Middle frontal gyrus (tissue), 1 donor: ENCODE data around the gene FBXL3.
A peak's percentile ranks its signal among the peaks of the same experiment; 100 is the strongest.

Experiments used
- DNase-seq: peaks from one replicate; pipeline ENCODE4 v3.0.0-alpha.2; 2015; ENCODE audit warnings: low spot score; ENCODE audit errors: extremely low spot score

FBXL3 gene, protein sequence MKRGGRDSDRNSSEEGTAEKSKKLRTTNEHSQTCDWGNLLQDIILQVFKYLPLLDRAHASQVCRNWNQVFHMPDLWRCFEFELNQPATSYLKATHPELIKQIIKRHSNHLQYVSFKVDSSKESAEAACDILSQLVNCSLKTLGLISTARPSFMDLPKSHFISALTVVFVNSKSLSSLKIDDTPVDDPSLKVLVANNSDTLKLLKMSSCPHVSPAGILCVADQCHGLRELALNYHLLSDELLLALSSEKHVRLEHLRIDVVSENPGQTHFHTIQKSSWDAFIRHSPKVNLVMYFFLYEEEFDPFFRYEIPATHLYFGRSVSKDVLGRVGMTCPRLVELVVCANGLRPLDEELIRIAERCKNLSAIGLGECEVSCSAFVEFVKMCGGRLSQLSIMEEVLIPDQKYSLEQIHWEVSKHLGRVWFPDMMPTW

GRCh38 chr13:77026861-77027621, at the start of gene FBXL3:
FBXL3 (minus strand) TSS chr13:77027159; CDS start chr13:77021860, 5,299 bp downstream.
- DNase-seq = peak; percentile 76

DNA sequence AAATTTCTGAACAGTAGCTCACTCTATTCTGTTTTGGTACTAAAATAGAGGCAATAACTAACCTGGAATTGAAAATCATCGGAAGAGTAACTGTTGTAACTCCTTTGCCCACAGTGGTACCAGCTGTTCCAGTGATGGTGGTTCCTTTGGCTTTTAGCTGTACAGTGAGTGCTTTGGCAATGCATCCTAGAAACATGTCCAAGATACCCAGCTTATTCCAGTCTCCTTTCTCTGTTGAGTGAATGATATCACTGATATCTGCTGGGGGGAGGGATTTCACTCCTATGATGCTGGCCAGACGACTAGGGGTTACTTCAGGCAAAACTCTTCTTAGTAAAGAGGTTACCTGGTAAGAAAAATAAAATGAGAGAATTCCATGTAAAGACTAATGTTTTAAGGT, 40.6 kb upstream of the FBXL3 start:
- no peak for DNase-seq

DNA sequence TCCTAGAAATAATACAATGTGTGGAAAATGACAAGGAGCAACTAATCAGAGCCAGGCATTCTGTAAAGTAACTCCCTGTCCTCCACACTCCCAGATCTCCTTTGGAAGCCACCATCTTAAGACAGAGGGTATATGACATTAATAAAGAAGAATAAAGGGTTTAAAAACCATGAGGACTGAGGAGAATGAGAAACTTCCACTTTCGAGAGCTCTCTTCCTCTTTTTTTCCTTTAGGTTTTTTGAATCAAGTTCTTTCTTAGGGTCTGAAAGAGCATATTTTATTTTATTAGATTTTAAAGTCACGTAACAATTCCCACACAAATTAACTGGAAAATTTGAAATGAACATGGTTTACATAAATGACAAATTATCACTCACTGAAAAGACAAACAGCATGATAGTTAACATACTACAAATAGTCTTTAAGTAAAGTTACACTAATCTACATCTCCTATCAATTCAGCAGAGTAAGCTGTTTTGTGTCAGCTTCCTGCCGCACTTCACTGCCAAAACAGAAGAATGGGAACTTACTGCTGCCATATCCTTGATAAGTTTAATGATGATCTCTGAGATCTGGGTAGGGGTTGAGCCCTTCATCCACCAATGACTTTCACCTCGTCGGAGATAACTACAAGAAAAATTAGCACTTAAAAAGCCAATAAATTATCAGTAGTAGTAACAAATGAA, 38.6 kb upstream of the FBXL3 start:
- DNase-seq = no peak

DNA sequence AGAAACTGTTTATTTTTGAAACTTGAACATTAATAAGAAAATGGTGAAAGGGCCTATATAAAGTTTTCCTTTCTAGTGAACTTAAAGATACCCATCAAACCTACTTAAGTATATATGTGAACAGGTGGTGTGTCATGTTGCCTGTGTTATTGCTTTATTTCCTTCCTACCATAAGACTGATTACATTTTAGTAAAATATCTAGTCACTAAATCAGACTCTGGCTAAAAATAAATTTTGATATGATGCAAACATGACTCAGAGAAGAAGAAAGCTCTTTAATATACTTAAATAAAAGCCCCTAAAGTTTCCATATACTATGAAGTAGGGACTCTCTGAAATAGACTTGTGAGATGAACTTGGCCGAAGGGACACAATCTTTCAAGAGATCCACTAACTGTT, 35.1 kb upstream of the FBXL3 start:
- no peak for DNase-seq

GRCh38 chr13:77061362-77061761, 34.4 kb upstream of the FBXL3 start:
- no peak for DNase-seq

GRCh38 chr13:77056886-77057285, 29.9 kb upstream of the FBXL3 start:
- DNase-seq = no peak

GRCh38 chr13:77056382-77056781, 29.4 kb upstream of the FBXL3 start:
- no peak for DNase-seq

- no peak for DNase-seq
These were observed 28.2 kb upstream of the FBXL3 start for GRCh38 chr13:77055158-77055557.

DNA sequence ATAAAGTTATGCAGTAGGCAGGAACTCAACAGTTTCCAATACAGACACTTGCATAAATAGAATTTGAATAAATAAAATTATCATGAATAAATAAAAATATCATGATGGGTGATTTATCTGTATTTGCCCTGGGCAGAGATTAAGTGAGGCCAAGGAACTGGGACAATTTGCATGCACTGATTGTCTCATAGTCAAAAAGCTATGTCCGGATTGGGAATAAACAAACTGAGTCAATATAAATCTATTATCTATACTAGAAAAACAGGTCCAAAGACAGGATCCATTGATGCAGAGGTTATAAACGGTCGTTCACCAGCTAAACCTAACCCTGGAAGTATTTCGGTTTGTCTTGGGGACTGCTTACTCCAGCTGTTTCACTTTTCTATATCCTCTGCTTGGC, 26.2 kb upstream of the FBXL3 start:
- DNase-seq = no peak

DNA sequence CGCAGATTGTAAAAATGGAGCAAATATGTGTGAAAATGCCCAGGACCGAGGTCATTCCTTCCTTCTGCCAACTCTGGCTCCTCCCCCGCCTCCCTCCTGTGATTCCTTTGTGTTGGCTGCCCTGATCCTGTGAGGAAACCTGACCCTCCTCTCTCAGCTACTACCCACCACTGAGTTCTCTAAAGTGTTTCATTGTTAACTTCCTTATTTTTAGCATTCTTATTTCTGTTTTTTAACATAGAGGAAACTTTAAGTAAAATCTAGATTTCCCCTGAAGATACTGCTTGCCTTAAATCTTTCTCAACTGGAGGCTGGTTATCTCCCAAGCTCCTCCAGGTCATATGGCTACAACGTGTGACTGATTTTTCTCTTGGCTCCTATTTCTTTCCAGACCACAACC, 21.7 kb upstream of the FBXL3 start:
- DNase-seq = no peak

- DNase-seq = no peak
These were observed 20.8 kb upstream of the FBXL3 start for GRCh38 chr13:77047649-77048343.

- no peak for DNase-seq
These were observed 15.7 kb upstream of the FBXL3 start for GRCh38 chr13:77042566-77043177.

DNA sequence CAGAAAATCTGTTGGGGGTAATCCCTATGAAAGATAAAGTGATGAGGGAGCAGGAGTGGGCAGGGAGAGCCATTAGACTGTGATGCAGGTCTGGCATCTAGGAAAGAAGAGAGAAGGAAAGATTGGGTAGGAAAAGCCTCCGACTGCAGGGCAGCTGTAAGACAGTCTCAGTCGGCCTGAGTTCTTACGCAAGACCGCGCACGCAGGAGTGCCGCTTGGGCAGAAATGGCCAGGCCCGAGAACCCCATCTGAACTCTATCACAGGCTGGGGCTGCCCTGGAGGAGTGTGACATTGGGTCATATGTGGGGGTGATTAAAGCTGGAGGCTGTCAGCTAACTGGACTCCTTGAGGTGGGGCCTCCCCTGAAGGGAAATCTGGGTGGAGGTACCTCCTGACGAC, 13.9 kb upstream of the FBXL3 start:
- DNase-seq = no peak

GRCh38 chr13:77040076-77040475, 13.1 kb upstream of the FBXL3 start:
- DNase-seq = no peak

DNA sequence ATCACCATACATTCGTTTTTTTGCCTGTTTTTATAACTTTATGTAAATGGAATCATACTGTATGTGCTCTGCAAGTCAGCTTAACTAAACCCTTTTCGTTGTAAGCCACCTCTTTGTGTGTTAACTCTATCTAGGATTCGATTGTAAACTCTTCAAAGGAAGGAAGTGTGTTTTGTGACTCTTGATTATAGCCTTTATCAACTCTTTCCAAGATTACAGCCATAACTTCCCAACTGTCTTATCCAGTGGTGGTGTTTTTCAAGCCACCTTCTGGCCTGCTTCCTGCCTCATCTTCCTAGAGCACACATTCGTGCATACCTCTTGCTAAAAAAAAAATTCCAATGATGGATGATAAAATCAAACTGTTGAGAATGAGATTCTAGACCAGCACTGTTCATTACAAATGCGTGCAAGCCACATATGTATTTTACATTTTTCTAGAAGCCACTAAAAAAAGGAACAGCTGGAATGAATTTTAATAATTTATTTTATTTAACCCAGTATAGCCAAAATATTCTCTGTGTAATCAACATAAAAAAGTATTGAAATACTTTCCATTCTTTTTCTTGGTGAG, 12.0 kb upstream of the FBXL3 start:
- DNase-seq = no peak

DNA sequence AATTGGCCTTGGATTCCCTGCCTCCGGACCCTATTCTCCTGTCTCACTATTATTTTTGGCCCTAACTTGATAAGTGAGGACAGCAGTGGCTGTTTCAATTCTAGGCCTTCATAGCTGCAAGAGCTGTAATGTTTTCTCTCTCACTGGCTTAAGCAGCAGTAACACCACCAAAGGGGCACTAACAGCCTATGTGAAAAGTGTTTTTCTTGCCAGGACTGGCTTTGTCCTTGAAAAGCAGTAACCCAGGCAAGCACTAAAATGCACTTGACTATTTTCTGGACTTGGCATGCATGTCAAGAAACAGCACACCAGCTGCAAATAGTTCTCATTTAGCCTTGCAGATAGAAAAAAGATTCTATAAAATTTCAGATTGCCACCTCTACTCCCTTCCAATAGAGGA, 9.3 kb upstream of the FBXL3 start:
- no peak for DNase-seq

DNA sequence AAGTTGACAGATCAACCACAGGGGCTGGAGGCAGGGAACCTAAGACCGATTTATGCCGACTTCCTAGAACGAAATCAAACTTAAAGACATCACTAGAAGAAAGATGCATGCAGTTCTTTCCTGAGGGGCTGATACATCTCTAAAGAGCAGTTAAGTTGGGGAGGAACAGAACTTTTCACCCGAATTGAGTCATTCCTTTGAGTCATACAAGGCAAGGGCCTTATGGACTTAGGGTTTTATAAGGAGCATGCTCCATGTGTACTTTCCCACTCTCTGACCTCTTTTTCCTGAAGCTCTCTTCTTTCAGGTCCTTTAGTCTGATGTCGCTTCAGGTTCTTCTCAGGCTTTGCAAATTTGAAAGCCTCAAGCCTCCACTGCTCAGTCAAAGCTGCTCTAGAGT, 7.9 kb upstream of the FBXL3 start:
- no peak for DNase-seq

DNA sequence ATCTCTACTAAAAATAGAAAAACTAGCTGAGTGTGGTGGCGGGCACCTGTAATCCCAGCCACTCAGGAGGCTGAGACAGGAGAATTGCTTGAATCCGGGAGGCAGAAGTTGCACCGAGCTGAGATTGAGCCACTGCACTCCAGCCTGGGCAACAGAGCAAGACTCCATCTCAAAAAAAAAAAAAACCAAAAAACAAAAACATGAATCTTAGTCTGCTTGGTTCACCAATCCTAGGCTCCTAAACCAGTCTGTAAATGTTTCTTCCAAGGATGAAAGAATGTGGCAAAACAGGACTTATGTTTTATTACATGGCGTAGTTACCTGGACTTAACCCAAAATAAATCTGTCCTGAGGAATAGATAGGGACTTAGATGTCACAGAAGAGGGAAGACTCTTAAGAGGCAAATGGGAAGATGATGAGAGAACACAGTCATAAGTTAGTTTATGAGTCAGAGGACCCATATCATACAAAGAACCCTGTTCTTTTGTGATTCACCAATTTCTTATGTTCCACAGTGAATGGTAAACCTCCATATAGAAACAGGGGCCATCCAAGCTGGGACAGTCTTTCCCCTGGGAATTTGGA, 6.9 kb upstream of the FBXL3 start:
- no peak for DNase-seq

- DNase-seq = peak; percentile 30
These were observed 4.8 kb upstream of the FBXL3 start for GRCh38 chr13:77031656-77032243.

DNA sequence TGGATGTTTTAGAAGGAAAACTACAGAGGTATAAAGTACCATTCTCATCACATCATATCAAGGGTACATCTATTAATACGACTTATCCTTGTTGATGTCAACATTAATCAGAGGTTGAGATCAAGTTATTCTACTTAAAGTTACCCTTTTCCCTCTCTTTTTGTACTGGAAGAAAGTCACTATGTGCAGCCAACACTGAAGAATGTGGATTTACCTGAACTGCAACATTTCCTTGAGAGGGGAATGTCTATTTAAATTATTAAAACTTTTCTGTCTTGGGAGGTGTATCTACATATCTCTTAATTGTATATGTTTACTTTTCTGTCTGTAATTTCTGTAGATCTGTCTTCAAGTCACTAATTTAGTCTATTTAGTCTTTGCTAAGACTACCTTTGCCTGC, 2.5 kb upstream of the FBXL3 start:
- no peak for DNase-seq
